ENCODE results near the gene JUP.

JUP gene

GRCh38 chr17:41785091-41785858 is 1.2 kb downstream of the JUP start:
- DNase-seq (ENCODE audit: extremely low read depth, low read depth) = no peak
- peak overlapping the region; percentile 51 for H3K4me3 ChIP-seq (replicated peaks; ENCODE audit: low read depth, low read length)
- no peak for TF ChIP-seq CTCF (IDR thresholded peaks at IDR 0.05; ENCODE audit: low read depth, low read length, missing control alignments)

- TF ChIP-seq CTCF (IDR thresholded peaks at IDR 0.05; ENCODE audit: low read depth, low read length, missing control alignments) = no peak
- no peak for DNase-seq (ENCODE audit: extremely low read depth, low read depth)
- H3K4me3 ChIP-seq (replicated peaks; ENCODE audit: low read depth, low read length) = no peak overlapping the region
These were observed 2.2 kb downstream of the JUP start for GRCh38 chr17:41784207-41784744.

- DNase-seq (ENCODE audit: extremely low read depth, low read depth) = no peak
- H3K4me3 ChIP-seq (replicated peaks; ENCODE audit: low read depth, low read length) = no peak overlapping the region
- TF ChIP-seq CTCF (IDR thresholded peaks at IDR 0.05; ENCODE audit: low read depth, low read length, missing control alignments) = no peak
These were observed 4.4 kb downstream of the JUP start for GRCh38 chr17:41782142-41782541.

- DNase-seq (ENCODE audit: extremely low read depth, low read depth) = no peak
- no peak for TF ChIP-seq CTCF (IDR thresholded peaks at IDR 0.05; ENCODE audit: low read depth, low read length, missing control alignments)
- H3K4me3 ChIP-seq (replicated peaks; ENCODE audit: low read depth, low read length) = no peak overlapping the region
These were observed 5.0 kb downstream of the JUP start for GRCh38 chr17:41781404-41782110.

DNA sequence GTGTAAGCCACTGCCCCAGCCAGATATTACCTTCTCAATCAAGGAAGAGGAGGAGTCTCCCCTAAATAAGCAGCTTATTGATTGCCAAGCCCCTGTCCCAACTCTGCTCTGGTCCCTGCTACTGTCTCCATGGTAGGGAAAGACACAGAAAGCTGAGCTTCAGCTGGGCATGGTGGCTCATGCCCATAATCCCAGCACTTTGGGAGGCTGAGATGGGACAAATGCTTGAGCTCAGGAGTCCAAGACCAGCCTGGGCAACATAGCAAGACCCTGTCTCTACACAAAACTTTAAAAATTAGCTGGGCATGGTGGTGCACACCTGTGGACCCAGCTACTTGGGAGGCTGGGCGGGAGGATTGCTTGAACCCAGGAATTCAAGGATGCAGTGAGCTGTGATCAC is 6.6 kb downstream of the JUP start:
- TF ChIP-seq CTCF (IDR thresholded peaks at IDR 0.05; ENCODE audit: low read depth, low read length, missing control alignments) = no peak
- no peak overlapping the region for H3K4me3 ChIP-seq (replicated peaks; ENCODE audit: low read depth, low read length)
- DNase-seq (ENCODE audit: extremely low read depth, low read depth) = no peak

- peak; percentile 84 for DNase-seq (ENCODE audit: extremely low read depth, low read depth)
- no peak overlapping the region for H3K4me3 ChIP-seq (replicated peaks; ENCODE audit: low read depth, low read length)
- no peak for TF ChIP-seq CTCF (IDR thresholded peaks at IDR 0.05; ENCODE audit: low read depth, low read length, missing control alignments)
These were observed 8.8 kb downstream of the JUP start for GRCh38 chr17:41777574-41778188.

All from HFF-Myc (cell line).